Esophagus muscularis mucosa (tissue), 4 donors: ENCODE results near the gene UPK3BL1. TPM values are rescaled to one million over a fixed set of nuclear protein-coding genes. Genes with fewer than 3 reads are reported as not detected.
"Not testable (repeated sequence)": the region's sequence is repeated elsewhere in the genome, so short reads cannot be mapped to it uniquely, and the experiment has no call there.

ENCODE experiments used
- DNase-seq: peaks from one replicate; pipeline ENCODE4 v3.0.0-alpha.2; 2017; ENCODE audit errors: extremely low spot score
- H3K27ac ChIP-seq, 4 donors: fragments of 200-600 bp; sonication (generic); replicated peaks in 1 of 4; 1 replicate in 3 of 4; 2 replicates in 1 of 4; pipeline ENCODE4 v1.5.1; 2016 to 2019; ENCODE audit warnings: mild to moderate bottlenecking in 1 of 4
- H3K27me3 ChIP-seq, 4 donors: fragments of 200-600 bp; sonication (generic); one replicate each; pipeline versions ENCODE4 v1.5.1 to v1.6.0; 2016 to 2019
- H3K36me3 ChIP-seq, 4 donors: fragments of 200-600 bp; sonication (generic); one replicate each; pipeline ENCODE4 v1.5.1; 2016 to 2019
- H3K4me1 ChIP-seq, 4 donors: fragments of 200-600 bp; sonication (generic); one replicate each; pipeline ENCODE4 v1.5.1; 2016 to 2019
- H3K4me3 ChIP-seq, 4 donors: fragments of 200-600 bp; sonication (generic); 1 replicate in 2 of 4; 2 replicates in 2 of 4; pipeline ENCODE4 v1.5.1; 2016 to 2019; ENCODE audit warnings: mild to moderate bottlenecking in 4 of 4, moderate library complexity in 1 of 4
- H3K9me3 ChIP-seq, 4 donors: fragments of 200-600 bp; sonication (generic); 1 replicate in 3 of 4; 2 replicates in 1 of 4; pipeline ENCODE4 v1.5.1; 2016 to 2019
- WGBS: methylation state at CpG from one replicate; pipeline ENCODE4 v1.1.5; 2018; 5-methylcytosine and 5-hydroxymethylcytosine counted together
- intact Hi-C: fragments of 100-400 bp; cut with DNase I; formaldehyde crosslinking; loops from one replicate; pipeline ENCODE4 v1.15.1; 2023
- total RNA-seq, 4 donors: library from RNA; depleted of rRNA; stranded (reverse); fragments of >200 nt; gene quantifications; one replicate each; pipeline versions ENCODE4 v1.1.0 to v1.2.1, GENCODE V29; 2016

Gene UPK3BL1
- 10 to 100 TPM; 15.9 to 36.4 (median 18.6) TPM for total RNA-seq

GRCh38 chr7:102642691-102643090 lies at the start of gene UPK3BL1:
TSS of gene UPK3BL1 (minus strand) at chr7:102642791. CDS start at chr7:102642741, 50 bp downstream.
- intact Hi-C loops, H3K4me3 ChIP-seq, H3K27me3 ChIP-seq, H3K36me3 ChIP-seq, H3K4me1 ChIP-seq, H3K27ac ChIP-seq, H3K9me3 ChIP-seq, DNase-seq: not testable (repeated sequence)
- no CpG with 5 or more reads among the region's 9 CpGs for WGBS

- H3K4me3 ChIP-seq, H3K27ac ChIP-seq, H3K4me1 ChIP-seq, H3K27me3 ChIP-seq, intact Hi-C loops, H3K36me3 ChIP-seq, DNase-seq, H3K9me3 ChIP-seq: not testable (repeated sequence)
- no CpG with 5 or more reads among the region's 6 CpGs for WGBS
These were observed 48.0 kb upstream of the UPK3BL1 start for GRCh38 chr7:102690602-102691001.

GRCh38 chr7:102689436-102690282 lies 47.1 kb upstream of the UPK3BL1 start:
- H3K36me3 ChIP-seq: not testable (repeated sequence)

GRCh38 chr7:102688299-102689036 lies 45.9 kb upstream of the UPK3BL1 start:
- H3K27me3 ChIP-seq, H3K27ac ChIP-seq, H3K4me1 ChIP-seq, intact Hi-C loops, DNase-seq, H3K4me3 ChIP-seq, H3K36me3 ChIP-seq, H3K9me3 ChIP-seq: not testable (repeated sequence)
- WGBS: no CpG with 5 or more reads among the region's 37 CpGs

More at GRCh38 chr7:102689436-102690282, 47.1 kb upstream of the UPK3BL1 start:
- H3K9me3 ChIP-seq, H3K27me3 ChIP-seq, intact Hi-C loops, H3K27ac ChIP-seq, DNase-seq, H3K4me1 ChIP-seq: not testable (repeated sequence)
- no CpG with 5 or more reads among the region's 74 CpGs for WGBS
- peak overlapping the region in 2 of 4 donors; percentile 37 to 43 for H3K4me3 ChIP-seq

- H3K4me3 ChIP-seq, intact Hi-C loops, DNase-seq, H3K9me3 ChIP-seq, H3K27me3 ChIP-seq, H3K27ac ChIP-seq, H3K4me1 ChIP-seq, H3K36me3 ChIP-seq: not testable (repeated sequence)
- no CpG with 5 or more reads among the region's 5 CpGs for WGBS
These were observed 40.0 kb upstream of the UPK3BL1 start for GRCh38 chr7:102682560-102682959.

- intact Hi-C loops, H3K4me1 ChIP-seq, H3K27ac ChIP-seq, DNase-seq, H3K27me3 ChIP-seq, H3K9me3 ChIP-seq, H3K36me3 ChIP-seq, H3K4me3 ChIP-seq: not testable (repeated sequence)
- WGBS: no CpG with 5 or more reads among the region's 5 CpGs
These were observed 38.2 kb upstream of the UPK3BL1 start for GRCh38 chr7:102680780-102681179.

- WGBS: 100% methylated on average over 1 of the region's 2 CpGs
- H3K27me3 ChIP-seq, intact Hi-C loops, H3K9me3 ChIP-seq, H3K27ac ChIP-seq, H3K4me1 ChIP-seq, DNase-seq, H3K36me3 ChIP-seq, H3K4me3 ChIP-seq: not testable (repeated sequence)
These were observed 33.0 kb upstream of the UPK3BL1 start for GRCh38 chr7:102675545-102675944.

- WGBS: no CpG with 5 or more reads among the region's 9 CpGs
These were observed 31.0 kb upstream of the UPK3BL1 start for GRCh38 chr7:102673447-102674067.

GRCh38 chr7:102671956-102672307 lies 29.3 kb upstream of the UPK3BL1 start:
- H3K27me3 ChIP-seq, intact Hi-C loops, DNase-seq, H3K4me1 ChIP-seq, H3K36me3 ChIP-seq, H3K9me3 ChIP-seq: not testable (repeated sequence)
- H3K27ac ChIP-seq: peak overlapping the region in 2 of 4 donors; percentile 54 to 64
- no CpG with 5 or more reads among the region's 9 CpGs for WGBS
- H3K4me3 ChIP-seq: peak overlapping the region in 2 of 4 donors; percentile 47 to 60

More at GRCh38 chr7:102673447-102674067, 31.0 kb upstream of the UPK3BL1 start:
- H3K4me3 ChIP-seq, DNase-seq, H3K9me3 ChIP-seq, H3K27me3 ChIP-seq, intact Hi-C loops, H3K36me3 ChIP-seq, H3K4me1 ChIP-seq, H3K27ac ChIP-seq: not testable (repeated sequence)
